A673 (cell line): Measurements from ENCODE around the gene SLC35F1. TPM values are rescaled to one million over a fixed set of nuclear protein-coding genes. Genes with fewer than 3 reads are reported as not detected.

Experiments
- BruUV-seq: library from RNA; stranded (reverse); fragments of 400-500 nt; replicated peaks from 2 replicates; lab custom pipeline; 2021; lab: Mats Ljungman, UMichigan
- CTCF ChIA-PET: fragments of 300-600 bp; sonication (Branson Sonifier 250); formaldehyde crosslinking; loops from one replicate; lab custom pipeline; 2022; ENCODE audit warnings: antibody characterized with exemption; lab: Charles Lee
- POLR2A ChIA-PET: fragments of 300-600 bp; sonication (Branson Sonifier 250); formaldehyde crosslinking; loops from one replicate; lab custom pipeline; 2022; ENCODE audit warnings: antibody characterized with exemption; ENCODE audit not compliant: low non-redundant PET; lab: Charles Lee
- DNase-seq: peaks from one replicate; pipeline ENCODE4 v3.0.0-alpha.2; 2015; ENCODE audit warnings: low spot score
- H3K27ac ChIP-seq: fragments of 200-600 bp; sonication (generic); 2 replicates; pipeline ENCODE4 v1.5.1; 2016; ENCODE audit warnings: mixed run types, low read depth, mild to moderate bottlenecking, mixed read lengths, antibody characterized with exemption, low read length; ENCODE audit not compliant: poor library complexity, severe bottlenecking
- H3K27me3 ChIP-seq: fragments of 200-600 bp; sonication (generic); replicated peaks from 2 replicates; pipeline ENCODE4 v1.6.1; 2017; ENCODE audit warnings: mixed run types, low read depth, mild to moderate bottlenecking, mixed read lengths, antibody characterized with exemption, low read length; ENCODE audit not compliant: insufficient read depth, poor library complexity
- H3K36me3 ChIP-seq: fragments of 200-600 bp; sonication (generic); 2 replicates; pipeline ENCODE4 v1.6.1; 2016; ENCODE audit warnings: mixed run types, mild to moderate bottlenecking, mixed read lengths, antibody characterized with exemption, low read length; ENCODE audit not compliant: insufficient read depth, poor library complexity, severe bottlenecking
- H3K4me1 ChIP-seq: fragments of 200-600 bp; sonication (generic); 2 replicates; pipeline ENCODE4 v1.6.1; 2017; ENCODE audit warnings: mixed run types, mild to moderate bottlenecking, mixed read lengths, antibody characterized with exemption, low read length; ENCODE audit not compliant: insufficient read depth, poor library complexity, severe bottlenecking
- H3K4me3 ChIP-seq: fragments of 200-600 bp; sonication (generic); 2 replicates; pipeline ENCODE4 v1.5.1; 2016; ENCODE audit warnings: low read depth, mixed run types, mild to moderate bottlenecking, mixed read lengths, low read length; ENCODE audit not compliant: poor library complexity, severe bottlenecking
- H3K9me3 ChIP-seq: fragments of 200-600 bp; sonication (generic); 2 replicates; pipeline ENCODE4 v1.6.1; 2016; ENCODE audit warnings: mixed run types, low read depth, mild to moderate bottlenecking, mixed read lengths, antibody characterized with exemption, low read length; ENCODE audit not compliant: poor library complexity, severe bottlenecking
- CTCF ChIP-seq: fragments of 300-800, 200-600 bp; sonication (generic); conservative IDR thresholded peaks from 2 replicates; pipeline ENCODE4 v1.5.1; 2017; ENCODE audit warnings: low read depth, mild to moderate bottlenecking, antibody characterized with exemption, low read length, moderate library complexity, mixed read lengths
- EZH2 ChIP-seq: fragments of 200-600 bp; sonication (generic); IDR thresholded peaks from 2 replicates; pipeline ENCODE4 v1.6.1; 2017; ENCODE audit warnings: borderline replicate concordance, low read depth, mild to moderate bottlenecking, mixed read lengths, antibody characterized with exemption, low read length; ENCODE audit not compliant: poor library complexity, severe bottlenecking
- intact Hi-C: fragments of 100-400 bp; cut with micrococcal nuclease; formaldehyde crosslinking; loops from one replicate; pipeline ENCODE4 v1.10.0; 2022; ENCODE audit not compliant: unreplicated experiment
- total RNA-seq: library from RNA; stranded (reverse); gene quantifications from 2 replicates; pipeline ENCODE4 v1.2.3, GENCODE V29; 2021

SLC35F1 gene
- total RNA-seq, 1 experiment from 2014 or later, result 5.3 TPM

- TF ChIP-seq EZH2 (no peak), CTCF (no peak)
- no TSS peak for BruUV-seq
- Histone ChIP-seq H3K9me3 (no peaks in the 10 kb centered on the region), H3K4me3 (no peak overlapping the region), H3K27me3 (peaks cover 56% of the 10 kb centered on the region), H3K4me1 (no peaks in the 10 kb centered on the region), H3K27ac (no peak overlapping the region), H3K36me3 (no peaks in the 10 kb centered on the region)
- ChIA-PET CTCF (no interaction called here), POLR2A (no interaction called here)
- intact Hi-C loops, result no loop called here
- DNase-seq, result no peak
Measured at GRCh38 chr6:118324116-118324515, 417.1 kb downstream of the SLC35F1 start.

GRCh38 chr6:118325220-118325860 lies 418.3 kb downstream of the SLC35F1 start:
- H3K27ac ChIP-seq, result no peak overlapping the region
- no peak for TF ChIP-seq EZH2
- no peak for TF ChIP-seq CTCF
- no peaks in the 10 kb centered on the region for H3K9me3 ChIP-seq
- intact Hi-C loops, result no loop called here
- no peaks in the 10 kb centered on the region for H3K4me1 ChIP-seq
- no TSS peak for BruUV-seq
- no peak for DNase-seq
- no peaks in the 10 kb centered on the region for H3K36me3 ChIP-seq
- ChIA-PET POLR2A (no interaction called here), CTCF (no interaction called here)
- H3K4me3 ChIP-seq, result no peak overlapping the region
- peaks cover 55% of the 10 kb centered on the region for H3K27me3 ChIP-seq

GRCh38 chr6:118326712-118327111 lies 419.6 kb downstream of the SLC35F1 start:
- no peak overlapping the region for H3K4me3 ChIP-seq
- CTCF ChIA-PET, result no interaction called here
- H3K27ac ChIP-seq, result no peak overlapping the region
- DNase-seq, result no peak
- H3K9me3 ChIP-seq, result no peaks in the 10 kb centered on the region
- no peaks in the 10 kb centered on the region for H3K4me1 ChIP-seq
- H3K36me3 ChIP-seq, result no peaks in the 10 kb centered on the region
- POLR2A ChIA-PET, result no interaction called here
- TF ChIP-seq EZH2, result no peak
- TF ChIP-seq CTCF, result no peak
- H3K27me3 ChIP-seq, result peaks cover 55% of the 10 kb centered on the region
- intact Hi-C loops, result no loop called here
- no TSS peak for BruUV-seq
